H1 (cell line): ENCODE data around the gene PGLYRP2. TPM values are rescaled to one million over a fixed set of nuclear protein-coding genes. Genes with fewer than 3 reads are reported as not detected.

Experiments used
- CTCF ChIA-PET: fragments of 300-600 bp; sonication (Branson Sonifier 250); formaldehyde crosslinking; loops from one replicate; lab custom pipeline; 2021; ENCODE audit not compliant: partially characterized antibody; lab: Charles Lee
- POLR2A ChIA-PET: fragments of 300-600 bp; sonication (Branson Sonifier 250); formaldehyde crosslinking; loops from one replicate; lab custom pipeline; 2021; ENCODE audit warnings: inconsistent platforms; ENCODE audit not compliant: partially characterized antibody; lab: Charles Lee
- DNase-seq, 2 experiments: peaks; one replicate each; pipeline versions ENCODE4 v3.0.0 to v3.0.0-alpha.2; 2010 to 2022; ENCODE audit warnings: low spot score in 2 of 2, low read depth in 1 of 2, mixed read lengths in 1 of 2
- FAIRE-seq: peaks from 2 replicates; lab custom pipeline; 2011; peaks lifted over from hg19 to GRCh38; lab: Jason Lieb, UNC
- H2AFZ ChIP-seq: 2 replicates; pipeline ENCODE4 v1.8.1; 2012; ENCODE audit warnings: low read length, inconsistent platforms
- H2AK5ac ChIP-seq: 2 replicates; pipeline ENCODE4 v1.6.1; 2013; ENCODE audit warnings: low read depth, low read length
- H2BK120ac ChIP-seq: replicated peaks from 2 replicates; pipeline ENCODE3; 2013; ENCODE audit warnings: low read depth, low read length, inconsistent platforms
- H2BK12ac ChIP-seq: 2 replicates; pipeline ENCODE4 v1.6.1; 2013; ENCODE audit warnings: low read depth, low read length
- H2BK15ac ChIP-seq: 2 replicates; pipeline ENCODE4 v1.6.1; 2013; ENCODE audit warnings: low read length
- H2BK20ac ChIP-seq: 2 replicates; pipeline ENCODE4 v1.6.1; 2013; ENCODE audit warnings: low read length
- H2BK5ac ChIP-seq: 2 replicates; pipeline ENCODE4 v1.6.1; 2013; ENCODE audit warnings: low read depth, low read length
- H3K14ac ChIP-seq: 2 replicates; pipeline ENCODE4 v1.6.1; 2013; ENCODE audit warnings: inconsistent platforms; ENCODE audit not compliant: insufficient read length
- H3K18ac ChIP-seq: 2 replicates; pipeline ENCODE4 v1.6.1; 2013; ENCODE audit warnings: low read length; ENCODE audit errors: extremely low read depth
- H3K23ac ChIP-seq: 2 replicates; pipeline ENCODE4 v1.6.1; 2013; ENCODE audit warnings: inconsistent platforms; ENCODE audit not compliant: insufficient read length
- H3K23me2 ChIP-seq: 2 replicates; pipeline ENCODE4 v1.6.1; 2013; ENCODE audit warnings: low read depth, low read length
- H3K27ac ChIP-seq: 2 replicates; pipeline ENCODE4 v1.6.1; 2011; ENCODE audit warnings: low read depth, low read length, inconsistent platforms
- H3K27me3 ChIP-seq, 4 experiments: replicated peaks in 1 of 4; 1 replicate in 1 of 4; 2 replicates in 3 of 4; pipeline versions ENCODE4 v1.6.1 to v1.8.1; 2011 to 2013; ENCODE audit warnings: low read length in 3 of 4, mild to moderate bottlenecking in 3 of 4, inconsistent platforms in 2 of 4, mixed read lengths in 2 of 4, moderate library complexity in 1 of 4; ENCODE audit not compliant: control insufficient read depth in 3 of 4, insufficient read depth in 3 of 4; ENCODE audit errors: extremely low read depth in 1 of 4
- H3K36me3 ChIP-seq, 4 experiments: 2 replicates each; pipeline versions ENCODE4 v1.6.1 to v1.8.1; 2011 to 2013; ENCODE audit warnings: mild to moderate bottlenecking in 4 of 4, low read length in 3 of 4, moderate library complexity in 2 of 4, control low read depth in 1 of 4, inconsistent platforms in 1 of 4; ENCODE audit not compliant: insufficient read depth in 4 of 4, control insufficient read depth in 2 of 4
- H3K4ac ChIP-seq: replicated peaks from 2 replicates; pipeline ENCODE3; 2013; ENCODE audit warnings: low read length, low read depth, mixed read lengths, inconsistent platforms; ENCODE audit not compliant: insufficient read length
- H3K4me1 ChIP-seq, 4 experiments: replicated peaks in 1 of 4; 1 replicate in 1 of 4; 2 replicates in 3 of 4; pipeline versions ENCODE4 v1.6.1 to v1.8.1; 2011 to 2013; ENCODE audit warnings: low read length in 3 of 4, inconsistent platforms in 2 of 4, mixed read lengths in 1 of 4; ENCODE audit not compliant: insufficient read depth in 4 of 4, control insufficient read depth in 3 of 4
- H3K4me2 ChIP-seq, 2 experiments: 2 replicates each; pipeline versions ENCODE4 v1.6.1 to v1.8.1; 2011 to 2013; ENCODE audit warnings: low read depth in 2 of 2, low read length in 2 of 2, control low read depth in 1 of 2, inconsistent platforms in 1 of 2, mild to moderate bottlenecking in 1 of 2; ENCODE audit not compliant: insufficient read depth in 1 of 2
- H3K4me3 ChIP-seq, 4 experiments: fragments of 200-600, 300-600 bp in 1 of 4; sonication (generic), shearing (Covaris generic), sonication (Bioruptor Twin) in 1 of 4; 2 replicates each; pipeline versions ENCODE4 v1.5.1 to v1.8.1; 2011 to 2016; ENCODE audit warnings: low read length in 4 of 4, low read depth in 3 of 4, control low read depth in 2 of 4, inconsistent platforms in 2 of 4, mild to moderate bottlenecking in 2 of 4, mixed read lengths in 1 of 4, moderate library complexity in 1 of 4; ENCODE audit not compliant: insufficient read depth in 2 of 4; ENCODE audit errors: extremely low read depth in 1 of 4
- H3K56ac ChIP-seq: replicated peaks from 2 replicates; pipeline ENCODE3; 2013; ENCODE audit warnings: low read depth, mild to moderate bottlenecking, mixed read lengths, low read length, inconsistent platforms; ENCODE audit not compliant: insufficient read length
- H3K79me1 ChIP-seq: 2 replicates; pipeline ENCODE4 v1.6.1; 2013; ENCODE audit warnings: low read depth, low read length, control low read depth
- H3K79me2 ChIP-seq, 2 experiments: 2 replicates each; pipeline versions ENCODE4 v1.6.1 to v1.8.1; 2012 to 2013; ENCODE audit warnings: low read length in 2 of 2, mild to moderate bottlenecking in 2 of 2, inconsistent platforms in 1 of 2; ENCODE audit not compliant: insufficient read depth in 2 of 2, control insufficient read depth in 1 of 2
- H3K9ac ChIP-seq, 4 experiments: replicated peaks in 1 of 4; 1 replicate in 1 of 4; 2 replicates in 3 of 4; pipeline versions ENCODE4 v1.6.1 to v1.8.1; 2011 to 2013; ENCODE audit warnings: low read depth in 3 of 4, low read length in 3 of 4, control low read depth in 2 of 4, mild to moderate bottlenecking in 2 of 4, moderate library complexity in 2 of 4, inconsistent platforms in 1 of 4; ENCODE audit errors: extremely low read depth in 1 of 4
- H3K9me3 ChIP-seq, 2 experiments: 2 replicates each; pipeline versions ENCODE4 v1.6.1 to v1.8.1; 2012 to 2013; ENCODE audit warnings: mild to moderate bottlenecking in 2 of 2, moderate library complexity in 2 of 2, control low read depth in 1 of 2, inconsistent platforms in 1 of 2, low read depth in 1 of 2, low read length in 1 of 2, mixed read lengths in 1 of 2; ENCODE audit not compliant: insufficient read depth in 2 of 2
- H4K20me1 ChIP-seq, 2 experiments: replicated peaks in 1 of 2; 2 replicates each; pipeline versions ENCODE3 to v1.8.1; 2011 to 2013; ENCODE audit warnings: inconsistent platforms in 2 of 2, low read length in 2 of 2, mild to moderate bottlenecking in 1 of 2; ENCODE audit not compliant: insufficient read depth in 2 of 2, control insufficient read depth in 1 of 2
- H4K5ac ChIP-seq: 2 replicates; pipeline ENCODE4 v1.6.1; 2013; ENCODE audit warnings: low read length, low read depth, mixed read lengths, inconsistent platforms; ENCODE audit not compliant: insufficient read length
- H4K8ac ChIP-seq: 2 replicates; pipeline ENCODE4 v1.8.0; 2013; ENCODE audit warnings: mild to moderate bottlenecking, moderate library complexity, low read length, inconsistent platforms; ENCODE audit not compliant: insufficient read depth; ENCODE audit errors: extremely low read depth
- H4K91ac ChIP-seq: replicated peaks from 2 replicates; pipeline ENCODE3; 2013; ENCODE audit warnings: low read length, mixed read lengths, inconsistent platforms; ENCODE audit not compliant: insufficient read length
- CTBP2 ChIP-seq: IDR thresholded peaks from 2 replicates; pipeline ENCODE4 v1.7.0; 2011; ENCODE audit warnings: borderline replicate concordance, mild to moderate bottlenecking, moderate library complexity, mixed read lengths, low read length; ENCODE audit not compliant: insufficient read depth, insufficient read length
- E2F6 ChIP-seq: IDR thresholded peaks from 2 replicates; pipeline ENCODE4 v1.6.1; 2012; ENCODE audit warnings: inconsistent platforms
- FOSL1 ChIP-seq: IDR thresholded peaks from 2 replicates; pipeline ENCODE4 v1.6.1; 2011; ENCODE audit warnings: mild to moderate bottlenecking, low read depth, low read length, moderate library complexity; ENCODE audit not compliant: insufficient read depth
- HDAC6 ChIP-seq: IDR thresholded peaks from one replicate; pipeline ENCODE4 v1.7.1; 2012; ENCODE audit warnings: low read depth, mild to moderate bottlenecking, inconsistent platforms, low read length, moderate library complexity
- MAFK ChIP-seq: IDR thresholded peaks from 2 replicates; pipeline ENCODE4 v1.6.1; 2012; ENCODE audit warnings: low read depth, mild to moderate bottlenecking, improper control_type of control experiment, low read length
- NANOG ChIP-seq: IDR thresholded peaks from 2 replicates; pipeline ENCODE4 v1.6.1; 2011; ENCODE audit warnings: low read length, low read depth, mild to moderate bottlenecking, inconsistent platforms; ENCODE audit not compliant: insufficient read depth, poor library complexity, severe bottlenecking
- RBBP5 ChIP-seq: IDR thresholded peaks from 2 replicates; pipeline ENCODE4 v1.7.1; 2012; ENCODE audit warnings: low read depth, mild to moderate bottlenecking, inconsistent platforms, low read length, moderate library complexity, borderline replicate concordance
- RXRA ChIP-seq: IDR thresholded peaks from 2 replicates; pipeline ENCODE4 v1.6.1; 2011; ENCODE audit warnings: low read depth, mild to moderate bottlenecking, low read length, moderate library complexity; ENCODE audit not compliant: insufficient read depth
- SP4 ChIP-seq: IDR thresholded peaks from 2 replicates; pipeline ENCODE4 v1.6.1; 2012; ENCODE audit warnings: low read length, inconsistent platforms
- TAF1 ChIP-seq: IDR thresholded peaks from 2 replicates; pipeline ENCODE4 v1.6.1; 2011; ENCODE audit warnings: mild to moderate bottlenecking, low read depth, low read length
- WGBS, 2 experiments: shearing (Covaris generic) in 1 of 2; methylation state at CpG; one replicate each; pipeline versions ENCODE4 v1.1.6 to v1.1.7; 2013 to 2015; ENCODE audit warnings: low lambda C conversion rate in 2 of 2, mixed read lengths in 2 of 2, inconsistent platforms in 1 of 2, low coverage in 1 of 2, missing lambda C conversion rate in 1 of 2; ENCODE audit not compliant: insufficient replicate concordance in 2 of 2, insufficient coverage in 1 of 2, insufficient read length in 1 of 2; ENCODE audit errors: extremely low coverage in 1 of 2, missing lambda C conversion rate in 1 of 2; 5-methylcytosine and 5-hydroxymethylcytosine counted together
- polyA plus RNA-seq, 7 experiments: library from polyadenylated mRNA; depleted of rRNA in 3 of 7; stranded (reverse) in 5 of 7; unstranded in 2 of 7; fragments of >200 nt in 5 of 7; fragments of 200-250 nt in 2 of 7; gene quantifications; 1 replicate in 5 of 7; 2 replicates in 1 of 7; 4 replicates in 1 of 7; pipeline versions ENCODE4 v1.2.1 to v1.2.3, GENCODE V29; 2011 to 2013; ENCODE audit warnings: missing spikeins in 2 of 7, mixed read lengths in 2 of 7
- total RNA-seq: library from RNA; stranded (reverse); fragmentation: NEBNext Ultra II Directional; extraction: Animal tissue kit (Norgen Biotek cat#: 25700); gene quantifications from 2 replicates; pipeline ENCODE4 v1.2.1, GENCODE V29; 2021

PGLYRP2 gene
- total and polyA plus RNA-seq, 2 of the 8 experiments (the other 6 are each of a cell fraction or from before 2014, with no cell fraction given), result not detected

- no peak overlapping the region for H3K9ac ChIP-seq
- H2AFZ ChIP-seq, result no peak overlapping the region
- H4K91ac ChIP-seq, result no peak overlapping the region
- H3K27ac ChIP-seq, result no peak overlapping the region
- H2BK120ac ChIP-seq, result no peak overlapping the region
- no peak overlapping the region for H2AK5ac ChIP-seq
- no peak overlapping the region for H3K14ac ChIP-seq
- H4K20me1 ChIP-seq, result peaks cover 12 to 13% of the 10 kb centered on the region in 2 experiments
- H3K56ac ChIP-seq, result no peak overlapping the region
- H3K9me3 ChIP-seq, result no peaks in the 10 kb centered on the region
- no peak overlapping the region for H2BK5ac ChIP-seq
- H3K79me2 ChIP-seq, result peaks cover 0 to 29% of the 10 kb centered on the region in 2 experiments; a peak in 2 of 4 replicates
- DNase-seq (no peak), FAIRE-seq (no peak)
- ChIA-PET CTCF (interaction anchor here (0.5 to 5.1 kb wide), 3 partner anchors 9 to 960 kb away, joined by 3 to 28 read pairs (median 3); partner anchors contain the start of gene AKAP8L), POLR2A (interaction anchor here (0.7 to 5.0 kb wide), 4 partner anchors 10 to 304 kb away, joined by 3 to 71 read pairs (median 4); partner anchors contain the start of gene AKAP8L)
- H2BK12ac ChIP-seq, result no peak overlapping the region
- H3K4me3 ChIP-seq, result no peak overlapping the region
- H3K4me2 ChIP-seq, result no peak overlapping the region
- H3K23ac ChIP-seq, result no peak overlapping the region
- 88% methylated on average over 14 of the region's 22 CpGs; no CpG with 5 or more reads in 1 of the 2 experiments for WGBS, 2 experiments
- no peak overlapping the region for H4K8ac ChIP-seq
- H3K23me2 ChIP-seq, result peaks cover 10% of the 10 kb centered on the region
- no peak overlapping the region for H2BK20ac ChIP-seq
- H3K79me1 ChIP-seq, result peaks cover 22% of the 10 kb centered on the region
- H3K4me1 ChIP-seq, result peaks cover 0 to 13% (median 8%) of the 10 kb centered on the region in 4 experiments; a peak in 6 of 7 replicates
- H3K27me3 ChIP-seq, result no peaks in the 10 kb centered on the region; a peak in 1 of 7 replicates
- H4K5ac ChIP-seq, result no peak overlapping the region
- H3K36me3 ChIP-seq, result peaks cover 2 to 25% (median 12%) of the 10 kb centered on the region in 4 experiments; a peak in 5 of 8 replicates
- H3K4ac ChIP-seq, result no peak overlapping the region
- no peak overlapping the region for H2BK15ac ChIP-seq
- no peak overlapping the region for H3K18ac ChIP-seq
- TF ChIP-seq MAFK, result no peak
- no peak for TF ChIP-seq FOSL1
- no peak for TF ChIP-seq NANOG
- TF ChIP-seq SP4, result no peak
- no peak for TF ChIP-seq CTBP2
- TF ChIP-seq RBBP5, result no peak
- TF ChIP-seq E2F6, result no peak
- TF ChIP-seq TAF1, result no peak
- no peak for TF ChIP-seq HDAC6
- TF ChIP-seq RXRA, result no peak
These were observed 50.1 kb downstream of the PGLYRP2 start for GRCh38 chr19:15428956-15429824.
